Hematopoietic multipotent progenitor cell (in vitro differentiated cells): Measurements from ENCODE around the gene OASL. TPM values are rescaled to one million over a fixed set of nuclear protein-coding genes. Genes with fewer than 3 reads are reported as not detected.
"Not testable (repeated sequence)": the region's sequence is repeated elsewhere in the genome, so short reads cannot be mapped to it uniquely, and the experiment has no call there.

Source experiments
- DNase-seq, 3 donors: peaks; one replicate each; pipeline ENCODE4 v3.0.0-alpha.2; 2011 to 2015; ENCODE audit warnings: low read depth in 2 of 3, low spot score in 2 of 3
- total RNA-seq: library from RNA; depleted of rRNA; stranded (reverse); fragments of >200 nt; gene quantifications from one replicate; pipeline ENCODE4 v1.2.3, GENCODE V29; 2012

Gene OASL
- total RNA-seq, 1 donor: 4.6 TPM

DNA sequence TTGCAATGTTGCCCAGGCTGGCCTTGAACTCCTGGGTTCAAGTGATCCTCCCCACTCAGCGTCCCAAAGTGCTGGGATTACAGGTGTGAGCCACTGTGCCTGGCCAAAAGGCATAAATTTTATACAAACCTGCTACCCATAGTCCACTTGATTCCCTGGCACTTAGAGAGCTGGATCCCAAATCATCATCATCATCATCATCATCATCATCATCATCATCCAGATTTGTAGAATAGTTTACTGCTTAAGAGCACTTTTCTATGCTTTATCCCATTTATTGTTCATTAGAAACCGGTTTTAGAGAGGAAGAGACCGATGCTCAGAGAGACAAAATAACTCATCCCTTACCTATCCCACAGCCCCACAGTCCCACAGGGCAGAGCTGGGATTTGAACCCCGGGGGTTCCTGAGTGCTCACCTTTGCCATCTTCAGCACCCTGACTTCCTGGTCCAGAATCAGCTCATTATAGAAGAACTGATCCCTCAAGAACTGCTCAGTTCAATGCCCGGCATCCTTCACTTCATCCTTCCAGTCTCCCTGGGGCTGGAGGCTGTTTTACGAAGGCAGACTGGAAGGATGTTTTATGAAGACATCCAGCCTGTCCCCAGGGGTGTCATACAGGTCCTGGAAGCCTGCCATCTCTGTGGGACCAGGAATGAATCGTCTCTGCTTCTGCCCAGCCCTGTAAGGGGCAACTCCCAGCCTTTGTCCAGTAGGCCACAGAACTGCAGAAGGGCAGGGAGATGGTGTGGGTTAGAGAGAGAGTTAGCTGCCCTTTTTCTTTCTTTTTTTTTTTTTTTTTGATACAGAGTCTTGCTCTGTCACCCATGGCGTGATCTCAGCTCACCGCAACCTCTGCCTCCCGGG, 20.2 kb upstream of the OASL start:
- no peak for DNase-seq

- no peak for DNase-seq
These were observed 18.7 kb upstream of the OASL start for GRCh38 chr12:121057794-121058193.

GRCh38 chr12:121053706-121054105, 14.7 kb upstream of the OASL start:
- DNase-seq: no peak

- no peak for DNase-seq
These were observed 11.7 kb upstream of the OASL start for GRCh38 chr12:121050725-121051124.

- no peak for DNase-seq
These were observed 9.4 kb upstream of the OASL start for GRCh38 chr12:121048442-121048841.

DNA sequence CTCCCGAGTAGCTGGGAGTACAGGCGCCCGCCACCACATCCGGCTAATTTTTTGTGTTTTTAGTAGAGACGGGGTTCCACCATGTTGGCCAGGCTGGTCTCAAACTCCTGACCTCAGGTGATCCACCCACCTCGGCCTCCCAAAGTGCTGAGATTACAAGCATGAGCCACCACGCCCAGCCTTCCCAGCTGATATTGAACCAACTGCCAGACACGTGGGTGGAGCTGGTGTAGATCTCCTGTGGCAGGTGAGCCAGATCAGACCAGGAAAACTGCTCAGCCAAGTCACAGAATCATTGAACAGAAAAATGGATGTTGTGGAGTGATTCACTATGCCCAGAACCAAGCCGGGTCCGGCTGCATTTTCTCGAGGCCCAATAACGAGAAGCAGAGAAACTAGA, 8.4 kb upstream of the OASL start:
- not testable (repeated sequence) for DNase-seq

DNA sequence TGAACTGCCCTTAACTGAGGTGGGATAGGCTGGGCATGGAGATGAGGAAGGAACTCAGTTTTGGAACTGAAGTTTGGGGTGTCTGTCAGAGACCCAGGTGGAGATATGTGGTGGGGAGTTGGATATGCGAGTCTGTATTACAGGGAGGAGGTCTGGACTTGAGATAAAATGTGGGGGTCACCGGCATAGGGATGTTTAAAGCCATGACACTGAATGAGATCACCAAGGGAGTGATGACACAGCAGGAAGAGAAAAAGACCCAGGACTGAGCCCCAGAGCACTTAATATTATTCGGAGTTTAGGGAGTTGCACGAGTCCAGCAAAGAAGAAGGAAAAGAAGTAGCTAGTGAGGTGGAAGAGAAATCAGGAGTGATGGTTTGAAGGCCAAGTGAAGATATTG, 4.0 kb upstream of the OASL start:
- DNase-seq: no peak

DNA sequence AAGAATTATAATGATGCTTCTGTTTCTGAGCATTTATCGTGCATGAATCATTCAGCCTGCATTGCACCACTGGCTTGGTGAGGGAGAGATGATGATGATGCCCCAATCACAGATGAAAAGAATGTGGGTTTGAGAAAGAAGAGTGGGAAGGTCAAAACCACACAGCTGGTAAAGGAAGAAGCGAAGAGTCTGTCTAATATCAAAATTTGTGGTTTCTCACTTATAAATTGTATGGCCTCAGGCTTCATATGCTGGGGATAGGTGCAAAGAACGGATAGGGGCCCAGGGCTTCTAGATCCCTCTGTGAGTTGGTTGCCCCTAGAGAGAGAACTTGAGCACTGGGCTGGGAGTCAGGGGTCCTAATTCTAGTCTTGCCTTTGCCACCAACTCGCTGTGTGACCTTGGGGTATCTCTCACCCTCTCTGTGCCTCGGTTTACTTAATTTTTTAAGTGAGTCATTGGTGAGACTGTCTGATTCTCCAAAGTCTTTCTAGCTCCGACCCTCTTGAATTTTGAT, 2.2 kb downstream of the OASL start:
- DNase-seq: no peak

DNA sequence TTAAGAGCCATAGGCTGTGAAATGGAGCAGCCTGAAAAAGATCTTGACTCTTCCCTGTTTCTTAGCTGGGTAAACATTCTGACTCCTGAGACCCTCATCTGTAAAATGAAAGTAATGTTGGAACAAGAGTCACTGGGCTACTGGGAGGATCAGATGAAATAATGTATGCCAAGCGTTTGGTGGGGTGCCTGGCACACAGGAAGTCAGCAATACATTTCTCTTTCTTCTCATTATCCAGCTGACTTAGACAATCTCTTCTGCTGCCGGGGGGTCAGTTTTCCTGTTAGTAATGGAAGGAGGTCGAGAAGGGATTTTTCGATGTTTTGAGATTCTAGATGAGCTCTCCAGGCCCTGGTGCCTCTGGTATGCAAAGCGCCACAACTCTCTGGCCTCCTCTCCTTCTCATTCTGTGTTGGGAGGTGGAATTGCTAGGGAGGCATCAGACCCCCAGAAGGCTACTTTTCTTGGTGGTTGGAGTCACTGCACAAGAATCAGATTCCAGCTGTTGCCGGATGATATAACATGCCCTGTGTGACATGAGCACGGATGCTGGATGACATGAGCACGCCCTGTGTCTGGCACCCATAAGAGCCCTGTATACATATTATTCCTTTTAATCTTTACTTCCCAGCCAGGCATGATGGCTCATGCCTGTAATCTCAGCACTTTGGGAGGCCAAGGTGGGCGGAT, 4.3 kb downstream of the OASL start:
- DNase-seq: no peak

- DNase-seq: peak in 1 of 3 donors; percentile 21
These were observed 5.3 kb downstream of the OASL start for GRCh38 chr12:121033625-121034349.

- no peak for DNase-seq
These were observed 8.4 kb downstream of the OASL start for GRCh38 chr12:121030576-121031212.

DNA sequence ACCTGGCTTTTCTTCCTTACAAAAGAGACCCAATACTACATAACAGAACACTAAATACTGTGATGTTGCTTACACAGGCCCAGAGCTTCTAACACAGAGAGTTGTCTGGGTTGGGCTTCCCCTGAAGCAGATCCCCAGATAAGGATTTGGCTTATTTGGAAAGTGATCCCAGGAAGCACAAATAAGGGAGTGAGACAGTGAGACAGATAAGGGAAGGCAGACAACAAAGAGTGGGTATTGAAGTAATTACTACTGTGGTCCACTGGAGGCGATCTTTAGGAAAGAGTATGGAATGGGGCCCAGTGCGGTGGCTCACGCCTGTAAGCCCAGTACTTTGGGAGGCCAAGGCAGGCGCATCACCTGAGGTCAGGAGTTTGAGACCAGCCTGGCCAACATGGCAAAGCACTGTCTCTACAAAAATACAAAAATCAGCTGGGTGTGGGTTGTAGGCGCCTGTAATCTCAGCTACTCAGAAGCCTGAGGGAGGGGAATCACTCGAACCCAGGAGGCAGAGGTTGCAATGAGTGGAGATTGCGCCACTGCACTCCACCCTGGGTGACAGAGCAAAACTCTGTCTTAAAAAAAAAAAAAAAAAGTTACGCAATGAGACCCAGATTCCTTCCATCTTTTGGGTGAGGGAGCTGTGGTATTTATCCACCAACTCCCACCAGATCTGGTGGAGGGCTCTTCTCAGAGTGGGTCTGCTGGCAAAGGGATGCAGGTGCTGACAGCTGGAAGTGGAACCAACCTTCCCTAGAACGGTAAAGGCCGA, 12.6 kb downstream of the OASL start:
- no peak for DNase-seq

DNA sequence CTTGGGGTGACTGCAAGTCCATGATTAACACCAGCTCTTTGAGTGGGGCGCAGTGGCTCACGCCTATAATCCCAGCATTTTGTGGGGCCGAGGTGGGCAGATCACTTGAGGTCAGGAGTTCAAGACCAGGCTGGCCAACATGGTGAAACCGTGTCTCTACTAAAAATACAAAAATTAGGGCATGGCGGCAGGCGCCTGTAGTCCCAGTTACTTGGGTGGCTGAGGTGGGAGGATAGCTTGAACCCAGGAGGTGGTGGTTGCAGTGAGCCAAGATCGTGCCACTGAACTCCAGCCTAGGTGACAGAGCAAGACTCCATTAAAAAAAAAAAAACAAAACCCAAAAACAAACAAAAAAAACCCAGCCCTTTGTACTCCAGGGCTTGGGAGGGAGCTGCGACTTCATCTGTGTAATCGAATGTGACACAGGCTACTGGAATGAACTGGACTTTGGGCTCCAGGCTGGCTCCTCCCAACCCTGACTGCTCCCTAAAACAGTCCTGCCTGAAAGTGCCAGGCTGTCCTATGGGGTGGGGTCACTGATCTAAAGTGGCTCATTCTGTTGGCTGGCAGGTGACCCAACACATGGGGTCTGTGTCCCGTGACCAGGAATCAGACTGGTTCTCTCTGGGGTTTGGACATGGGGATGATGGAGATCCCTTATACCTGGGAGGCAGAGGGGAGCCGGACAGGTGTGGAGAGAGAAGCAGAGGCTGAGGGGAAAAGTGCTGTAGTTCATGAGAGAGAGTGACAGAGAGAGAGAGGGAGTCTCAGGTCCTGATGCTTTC, 13.4 kb downstream of the OASL start:
- no peak for DNase-seq

GRCh38 chr12:121023799-121024198, 15.2 kb downstream of the OASL start:
- no peak for DNase-seq

- DNase-seq: no peak
These were observed 16.3 kb downstream of the OASL start for GRCh38 chr12:121022713-121023112.

GRCh38 chr12:121021754-121022153, 17.3 kb downstream of the OASL start:
- DNase-seq: no peak

DNA sequence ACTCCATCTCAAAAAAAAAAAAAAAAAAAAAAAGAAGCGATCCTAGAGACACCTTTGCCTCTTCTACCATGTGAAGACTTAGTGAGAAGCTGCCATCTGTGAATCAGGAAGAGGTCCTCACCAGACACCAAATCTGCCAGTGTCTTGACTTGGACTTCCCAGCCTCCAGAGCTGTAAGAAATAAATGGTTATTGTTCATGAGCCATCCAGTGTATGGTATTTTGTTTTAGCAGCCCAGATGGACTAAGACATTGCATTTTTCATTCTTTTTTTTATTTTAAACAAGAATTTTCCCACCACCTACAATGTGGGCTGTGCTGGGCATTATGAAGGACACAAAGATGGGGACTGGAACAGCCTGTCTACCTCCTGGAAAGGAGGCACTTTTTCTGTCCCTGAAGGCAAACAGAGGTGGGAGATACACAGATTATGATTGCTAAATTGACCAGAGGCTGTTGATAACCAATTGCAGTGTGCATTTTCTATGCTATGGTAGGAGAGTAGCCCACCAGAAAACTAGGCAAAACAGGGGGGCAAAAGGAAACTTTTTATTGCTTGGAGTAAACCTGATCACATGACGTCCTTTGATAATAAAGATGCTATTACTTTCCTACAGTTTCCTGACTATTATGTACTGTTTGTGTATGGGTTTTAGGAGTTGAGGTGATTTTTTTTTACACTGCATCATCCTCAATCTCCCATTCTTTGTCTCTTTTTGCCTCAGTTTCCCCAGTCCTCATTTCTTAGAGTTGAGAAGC, 20.0 kb downstream of the OASL start:
- DNase-seq: no peak

- no peak for DNase-seq
These were observed 21.0 kb downstream of the OASL start for GRCh38 chr12:121017966-121018491.
